ENCODE measurements around the gene TEX264. TPM values are rescaled to one million over a fixed set of nuclear protein-coding genes. Genes with fewer than 3 reads are reported as not detected.
"Not testable (repeated sequence)": the region's sequence is repeated elsewhere in the genome, so short reads cannot be mapped to it uniquely, and the experiment has no call there.

TEX264 gene
- polyA plus RNA-seq, 4 donors = 60.2 to 76.8 (median 66.8) TPM

- not testable (repeated sequence) for DNase-seq (ENCODE audit: low read depth in 4 of 4, low spot score in 2 of 4)
These were observed 71.3 kb downstream of the TEX264 start for GRCh38 chr3:51742320-51742719.

- not testable (repeated sequence) for DNase-seq (ENCODE audit: low read depth in 4 of 4, low spot score in 2 of 4)
These were observed 71.9 kb downstream of the TEX264 start for GRCh38 chr3:51742978-51743377.

DNA sequence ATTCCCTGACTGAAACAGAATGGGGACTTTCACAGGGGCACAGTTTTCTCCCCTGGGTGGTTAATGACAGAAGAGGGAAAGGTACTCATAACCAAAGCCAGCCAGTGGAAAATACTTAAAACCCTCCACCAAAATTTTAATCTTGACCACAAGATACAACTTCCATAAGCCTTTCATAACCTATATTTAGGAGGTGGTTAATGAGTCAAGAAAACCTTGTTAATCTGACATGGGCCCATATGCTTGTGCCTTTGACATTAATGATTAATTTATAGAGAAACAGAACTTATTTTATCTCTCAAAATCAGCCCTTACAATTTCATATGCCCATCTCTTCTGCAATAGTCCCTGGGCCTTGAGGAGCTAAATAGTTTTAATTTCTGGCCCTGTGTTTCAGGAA, 76.8 kb downstream of the TEX264 start:
- DNase-seq (ENCODE audit: low read depth in 4 of 4, low spot score in 2 of 4) = no peak

DNA sequence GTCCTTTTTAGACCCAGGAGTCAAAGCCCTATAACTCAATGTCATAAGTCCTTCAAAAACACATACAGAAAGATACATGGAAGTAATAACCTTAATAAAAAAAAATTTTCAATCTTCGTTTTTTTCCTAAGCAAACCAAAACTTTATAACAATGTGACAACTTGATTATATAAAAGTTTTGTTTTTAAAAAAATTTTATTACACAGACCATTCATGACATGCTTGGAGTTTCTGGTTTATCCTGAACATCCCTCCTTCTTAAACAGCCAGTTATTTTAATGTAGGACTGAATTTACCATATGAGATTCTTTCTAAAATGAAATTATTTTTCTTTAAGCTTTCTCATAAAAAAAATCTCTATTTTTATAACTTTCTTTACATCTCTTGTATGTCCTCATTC, 77.3 kb downstream of the TEX264 start:
- DNase-seq (ENCODE audit: low read depth in 4 of 4, low spot score in 2 of 4) = no peak

GRCh38 chr3:51750878-51751277, 79.8 kb downstream of the TEX264 start:
- no peak for DNase-seq (ENCODE audit: low read depth in 4 of 4, low spot score in 2 of 4)

DNA sequence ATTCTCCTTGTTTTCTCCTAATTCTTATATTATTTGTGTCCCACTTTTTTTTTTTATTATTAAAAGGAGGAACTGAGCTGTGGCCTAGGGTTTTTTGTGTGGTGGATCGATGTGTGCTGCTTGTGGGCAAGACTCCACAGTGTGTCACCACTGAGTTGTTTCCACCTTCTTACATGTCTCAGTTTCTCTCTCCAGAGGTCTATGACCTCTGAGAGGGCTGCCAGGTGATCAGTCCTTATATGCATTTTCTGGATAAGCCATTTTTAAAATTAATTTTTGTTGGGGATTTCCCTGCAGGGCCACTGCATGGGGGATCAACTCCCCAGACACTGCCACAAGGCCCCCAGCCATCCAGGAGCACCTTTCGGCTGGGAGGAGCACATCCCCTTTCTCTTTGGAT, 80.2 kb downstream of the TEX264 start:
- no peak for DNase-seq (ENCODE audit: low read depth in 4 of 4, low spot score in 2 of 4)

Other genes starting within 250 kb of the TEX264 start
- gene DCAF1, start 171.2 kb upstream of the TEX264 start, polyA plus RNA-seq (ENCODE audit: insufficient read length in 4 of 4) = 10 to 100 TPM; 27.1 to 30.8 (median 30.0) TPM
- 10 to 100 TPM; 12.7 to 18.7 (median 15.3) TPM for gene RAD54L2, start 132.5 kb upstream of the TEX264 start, polyA plus RNA-seq (ENCODE audit: insufficient read length in 4 of 4)
- under 1 TPM; 0.51 to 0.73 (median 0.59) TPM for gene GRM2, start 35.8 kb downstream of the TEX264 start, polyA plus RNA-seq (ENCODE audit: insufficient read length in 4 of 4)
- gene IQCF6, start 108.0 kb downstream of the TEX264 start, polyA plus RNA-seq (ENCODE audit: insufficient read length in 4 of 4) = not detected
- gene IQCF2, start 190.4 kb downstream of the TEX264 start, polyA plus RNA-seq (ENCODE audit: insufficient read length in 4 of 4) = not detected
- not detected for gene IQCF5, start 204.3 kb downstream of the TEX264 start, polyA plus RNA-seq (ENCODE audit: insufficient read length in 4 of 4)
- not detected for gene IQCF1, start 232.1 kb downstream of the TEX264 start, polyA plus RNA-seq (ENCODE audit: insufficient read length in 4 of 4)